ENCODE data around the gene ADGRV1.
"Not testable (repeated sequence)": the region's sequence is repeated elsewhere in the genome, so short reads cannot be mapped to it uniquely, and the experiment has no call there.

The ADGRV1 gene

GRCh38 chr5:91030521-91031401 lies 472.2 kb downstream of the ADGRV1 start:
- no peak for DNase-seq
- Histone ChIP-seq H3K36me3 (ENCODE audit: control insufficient read depth, insufficient read depth, low read length) (no peaks in the 10 kb centered on the region), H3K4me1 (ENCODE audit: control insufficient read depth, insufficient read depth, low read length, poor library complexity, severe bottlenecking) (no peaks in the 10 kb centered on the region), H3K4me3 (ENCODE audit: insufficient read depth, low read depth, low read length, poor library complexity, severe bottlenecking) (no peak overlapping the region), H3K27ac (ENCODE audit: insufficient read depth, low read length, poor library complexity, severe bottlenecking) (no peak overlapping the region), H3K27me3 (replicated peaks; ENCODE audit: control insufficient read depth, insufficient read depth, low read length, poor library complexity, severe bottlenecking) (no peaks in the 10 kb centered on the region), H3K9me3 (ENCODE audit: control insufficient read depth, low read length) (no peaks in the 10 kb centered on the region)

- Histone ChIP-seq H3K9me3 (ENCODE audit: control insufficient read depth, low read length) (no peaks in the 10 kb centered on the region), H3K4me1 (ENCODE audit: control insufficient read depth, insufficient read depth, low read length, poor library complexity, severe bottlenecking) (no peaks in the 10 kb centered on the region), H3K27ac (ENCODE audit: insufficient read depth, low read length, poor library complexity, severe bottlenecking) (no peak overlapping the region), H3K36me3 (ENCODE audit: control insufficient read depth, insufficient read depth, low read length) (no peaks in the 10 kb centered on the region), H3K4me3 (ENCODE audit: insufficient read depth, low read depth, low read length, poor library complexity, severe bottlenecking) (no peak overlapping the region), H3K27me3 (replicated peaks; ENCODE audit: control insufficient read depth, insufficient read depth, low read length, poor library complexity, severe bottlenecking) (no peaks in the 10 kb centered on the region)
- DNase-seq: no peak
Observed at GRCh38 chr5:91031402-91031752, 472.8 kb downstream of the ADGRV1 start.

GRCh38 chr5:91032125-91032524 lies 473.5 kb downstream of the ADGRV1 start:
- Histone ChIP-seq H3K27ac (ENCODE audit: insufficient read depth, low read length, poor library complexity, severe bottlenecking) (no peak overlapping the region), H3K4me1 (ENCODE audit: control insufficient read depth, insufficient read depth, low read length, poor library complexity, severe bottlenecking) (no peaks in the 10 kb centered on the region), H3K4me3 (ENCODE audit: insufficient read depth, low read depth, low read length, poor library complexity, severe bottlenecking) (no peak overlapping the region), H3K9me3 (ENCODE audit: control insufficient read depth, low read length) (no peaks in the 10 kb centered on the region), H3K36me3 (ENCODE audit: control insufficient read depth, insufficient read depth, low read length) (no peaks in the 10 kb centered on the region), H3K27me3 (replicated peaks; ENCODE audit: control insufficient read depth, insufficient read depth, low read length, poor library complexity, severe bottlenecking) (no peaks in the 10 kb centered on the region)
- no peak for DNase-seq

GRCh38 chr5:91033370-91033769 lies 474.8 kb downstream of the ADGRV1 start:
- H3K4me1 ChIP-seq (ENCODE audit: control insufficient read depth, insufficient read depth, low read length, poor library complexity, severe bottlenecking): no peaks in the 10 kb centered on the region
- no peak for DNase-seq
- no peak overlapping the region for H3K27ac ChIP-seq (ENCODE audit: insufficient read depth, low read length, poor library complexity, severe bottlenecking)
- no peak overlapping the region for H3K4me3 ChIP-seq (ENCODE audit: insufficient read depth, low read depth, low read length, poor library complexity, severe bottlenecking)
- no peaks in the 10 kb centered on the region for H3K27me3 ChIP-seq (replicated peaks; ENCODE audit: control insufficient read depth, insufficient read depth, low read length, poor library complexity, severe bottlenecking)
- H3K9me3 ChIP-seq (ENCODE audit: control insufficient read depth, low read length): no peaks in the 10 kb centered on the region
- no peaks in the 10 kb centered on the region for H3K36me3 ChIP-seq (ENCODE audit: control insufficient read depth, insufficient read depth, low read length)

- Histone ChIP-seq H3K27ac (ENCODE audit: insufficient read depth, low read length, poor library complexity, severe bottlenecking) (no peak overlapping the region), H3K4me1 (ENCODE audit: control insufficient read depth, insufficient read depth, low read length, poor library complexity, severe bottlenecking) (no peaks in the 10 kb centered on the region), H3K36me3 (ENCODE audit: control insufficient read depth, insufficient read depth, low read length) (no peaks in the 10 kb centered on the region), H3K4me3 (ENCODE audit: insufficient read depth, low read depth, low read length, poor library complexity, severe bottlenecking) (no peak overlapping the region), H3K27me3 (replicated peaks; ENCODE audit: control insufficient read depth, insufficient read depth, low read length, poor library complexity, severe bottlenecking) (peaks cover 4% of the 10 kb centered on the region), H3K9me3 (ENCODE audit: control insufficient read depth, low read length) (no peaks in the 10 kb centered on the region)
- no peak for DNase-seq
Observed at GRCh38 chr5:91038180-91038808, 479.7 kb downstream of the ADGRV1 start.

GRCh38 chr5:91041132-91041531 lies 482.5 kb downstream of the ADGRV1 start:
- DNase-seq; H3K4me1 ChIP-seq (ENCODE audit: control insufficient read depth, insufficient read depth, low read length, poor library complexity, severe bottlenecking); H3K36me3 ChIP-seq (ENCODE audit: control insufficient read depth, insufficient read depth, low read length); H3K27ac ChIP-seq (ENCODE audit: insufficient read depth, low read length, poor library complexity, severe bottlenecking); H3K27me3 ChIP-seq (replicated peaks; ENCODE audit: control insufficient read depth, insufficient read depth, low read length, poor library complexity, severe bottlenecking); H3K9me3 ChIP-seq (ENCODE audit: control insufficient read depth, low read length); H3K4me3 ChIP-seq (ENCODE audit: insufficient read depth, low read depth, low read length, poor library complexity, severe bottlenecking): not testable (repeated sequence)

- no peak overlapping the region for H3K27ac ChIP-seq (ENCODE audit: insufficient read depth, low read length, poor library complexity, severe bottlenecking)
- no peaks in the 10 kb centered on the region for H3K36me3 ChIP-seq (ENCODE audit: control insufficient read depth, insufficient read depth, low read length)
- DNase-seq: no peak
- no peaks in the 10 kb centered on the region for H3K4me1 ChIP-seq (ENCODE audit: control insufficient read depth, insufficient read depth, low read length, poor library complexity, severe bottlenecking)
- peaks cover 4% of the 10 kb centered on the region for H3K27me3 ChIP-seq (replicated peaks; ENCODE audit: control insufficient read depth, insufficient read depth, low read length, poor library complexity, severe bottlenecking)
- no peaks in the 10 kb centered on the region for H3K9me3 ChIP-seq (ENCODE audit: control insufficient read depth, low read length)
- no peak overlapping the region for H3K4me3 ChIP-seq (ENCODE audit: insufficient read depth, low read depth, low read length, poor library complexity, severe bottlenecking)
Observed at GRCh38 chr5:91042247-91042935, 483.8 kb downstream of the ADGRV1 start.

- no peaks in the 10 kb centered on the region for H3K9me3 ChIP-seq (ENCODE audit: control insufficient read depth, low read length)
- H3K36me3 ChIP-seq (ENCODE audit: control insufficient read depth, insufficient read depth, low read length): no peaks in the 10 kb centered on the region
- DNase-seq: no peak
- H3K27ac ChIP-seq (ENCODE audit: insufficient read depth, low read length, poor library complexity, severe bottlenecking): no peak overlapping the region
- no peaks in the 10 kb centered on the region for H3K4me1 ChIP-seq (ENCODE audit: control insufficient read depth, insufficient read depth, low read length, poor library complexity, severe bottlenecking)
- no peak overlapping the region for H3K4me3 ChIP-seq (ENCODE audit: insufficient read depth, low read depth, low read length, poor library complexity, severe bottlenecking)
- peaks cover 4% of the 10 kb centered on the region for H3K27me3 ChIP-seq (replicated peaks; ENCODE audit: control insufficient read depth, insufficient read depth, low read length, poor library complexity, severe bottlenecking)
Observed at GRCh38 chr5:91042936-91043255, 484.3 kb downstream of the ADGRV1 start.

GRCh38 chr5:91048073-91048472 lies 489.5 kb downstream of the ADGRV1 start:
- no peaks in the 10 kb centered on the region for H3K36me3 ChIP-seq (ENCODE audit: control insufficient read depth, insufficient read depth, low read length)
- DNase-seq: no peak
- H3K9me3 ChIP-seq (ENCODE audit: control insufficient read depth, low read length): no peaks in the 10 kb centered on the region
- no peaks in the 10 kb centered on the region for H3K4me1 ChIP-seq (ENCODE audit: control insufficient read depth, insufficient read depth, low read length, poor library complexity, severe bottlenecking)
- no peak overlapping the region for H3K4me3 ChIP-seq (ENCODE audit: insufficient read depth, low read depth, low read length, poor library complexity, severe bottlenecking)
- no peak overlapping the region for H3K27ac ChIP-seq (ENCODE audit: insufficient read depth, low read length, poor library complexity, severe bottlenecking)
- H3K27me3 ChIP-seq (replicated peaks; ENCODE audit: control insufficient read depth, insufficient read depth, low read length, poor library complexity, severe bottlenecking): no peaks in the 10 kb centered on the region

GRCh38 chr5:91049112-91049511 lies 490.5 kb downstream of the ADGRV1 start:
- Histone ChIP-seq H3K4me1 (ENCODE audit: control insufficient read depth, insufficient read depth, low read length, poor library complexity, severe bottlenecking) (no peaks in the 10 kb centered on the region), H3K27ac (ENCODE audit: insufficient read depth, low read length, poor library complexity, severe bottlenecking) (no peak overlapping the region), H3K36me3 (ENCODE audit: control insufficient read depth, insufficient read depth, low read length) (no peaks in the 10 kb centered on the region), H3K4me3 (ENCODE audit: insufficient read depth, low read depth, low read length, poor library complexity, severe bottlenecking) (no peak overlapping the region), H3K27me3 (replicated peaks; ENCODE audit: control insufficient read depth, insufficient read depth, low read length, poor library complexity, severe bottlenecking) (no peaks in the 10 kb centered on the region), H3K9me3 (ENCODE audit: control insufficient read depth, low read length) (no peaks in the 10 kb centered on the region)
- no peak for DNase-seq
